GM12878 (cell line): ENCODE data around the gene MYL11. TPM values are rescaled to one million over a fixed set of nuclear protein-coding genes. Genes with fewer than 3 reads are reported as not detected.

Experiments
- ATAC-seq: fragments of 200-7000 bp; cut with Tn5 transposase; 3 replicates; pipeline ENCODE4 v1.9.1; 2020; ENCODE audit warnings: mild to moderate bottlenecking, moderate library complexity
- BruUV-seq: library from RNA; stranded (reverse); fragments of 400-500 nt; replicated peaks from 2 replicates; lab custom pipeline; 2021; lab: Mats Ljungman, UMichigan
- CTCF ChIA-PET: fragments of 300-600 bp; sonication (Branson Sonifier 250); formaldehyde crosslinking; extraction: SDS; loops from one replicate; lab custom pipeline; 2021; ENCODE audit warnings: inconsistent platforms; lab: Yijun Ruan, JAX
- POLR2A ChIA-PET: fragments of 350-600 bp; formaldehyde crosslinking; extraction: SDS; loops from one replicate; lab custom pipeline; 2021; ENCODE audit warnings: inconsistent platforms; lab: Charles Lee
- RAD21 ChIA-PET: fragments of 300-600 bp; sonication (Branson Sonifier 250); formaldehyde crosslinking; loops from one replicate; lab custom pipeline; 2023; ENCODE audit warnings: antibody characterized with exemption; ENCODE audit not compliant: unreplicated experiment; lab: Charles Lee
- SMC1A ChIA-PET: fragments of 300-600 bp; sonication (Branson Sonifier 250); formaldehyde crosslinking; loops from one replicate; lab custom pipeline; 2023; ENCODE audit not compliant: unreplicated experiment, uncharacterized antibody; lab: Charles Lee
- DNase-seq: peaks from one replicate; pipeline ENCODE4 v3.0.0-alpha.2; 2011; ENCODE audit warnings: low read depth, low spot score
- FAIRE-seq: peaks from 3 replicates; lab custom pipeline; 2011; peaks lifted over from hg19 to GRCh38; lab: Jason Lieb, UNC
- H2AFZ ChIP-seq: 2 replicates; pipeline ENCODE4 v1.6.0; 2011; ENCODE audit warnings: low read depth, low read length, control low read depth; ENCODE audit not compliant: control insufficient read depth
- H3K27ac ChIP-seq: 2 replicates; pipeline ENCODE4 v1.5.1; 2011; ENCODE audit warnings: control low read depth; ENCODE audit not compliant: control insufficient read depth, insufficient read depth
- H3K27me3 ChIP-seq, 2 experiments: replicated peaks in 1 of 2; 2 replicates each; pipeline versions ENCODE4 v1.6.0 to v1.6.1; 2011; ENCODE audit warnings: low read length in 1 of 2; ENCODE audit not compliant: control insufficient read depth in 2 of 2, insufficient read depth in 2 of 2
- H3K36me3 ChIP-seq, 2 experiments: 2 replicates each; pipeline ENCODE4 v1.5.1; 2011; ENCODE audit warnings: low read length in 1 of 2; ENCODE audit not compliant: control insufficient read depth in 2 of 2, insufficient read depth in 2 of 2
- H3K4me1 ChIP-seq: 2 replicates; pipeline ENCODE4 v1.6.1; 2011; ENCODE audit warnings: mild to moderate bottlenecking, low read length, moderate library complexity, mixed read lengths; ENCODE audit not compliant: control insufficient read depth, insufficient read depth
- H3K4me2 ChIP-seq: 2 replicates; pipeline ENCODE4 v1.6.0; 2011; ENCODE audit warnings: control low read depth; ENCODE audit not compliant: control insufficient read depth, insufficient read depth
- H3K4me3 ChIP-seq: fragments of 200-600 bp; sonication (generic); 2 replicates; pipeline ENCODE4 v1.5.1; 2016
- H3K79me2 ChIP-seq: 2 replicates; pipeline ENCODE4 v1.6.0; 2011; ENCODE audit warnings: low read length; ENCODE audit not compliant: control insufficient read depth, insufficient read depth
- H3K9ac ChIP-seq: 2 replicates; pipeline ENCODE4 v1.8.0; 2011; ENCODE audit warnings: low read length, control low read depth, mixed read lengths; ENCODE audit not compliant: control insufficient read depth, insufficient read depth
- H3K9me3 ChIP-seq: replicated peaks from 3 replicates; pipeline ENCODE4 v1.5.1; 2011; ENCODE audit warnings: mild to moderate bottlenecking, low read length; ENCODE audit not compliant: control insufficient read depth, insufficient read depth
- H4K20me1 ChIP-seq: 2 replicates; pipeline ENCODE4 v1.6.0; 2011; ENCODE audit not compliant: control insufficient read depth, insufficient read depth
- GATAD2B ChIP-seq: fragments of 450-650 bp; conservative IDR thresholded peaks from 2 replicates; pipeline ENCODE4 v1.6.1; 2017; ENCODE audit warnings: low read depth, mild to moderate bottlenecking, moderate library complexity
- LARP7 ChIP-seq: fragments of 450-650 bp; IDR thresholded peaks from 2 replicates; pipeline ENCODE4 v1.6.1; 2017; ENCODE audit warnings: mild to moderate bottlenecking
- SIN3A ChIP-seq: IDR thresholded peaks from 2 replicates; pipeline ENCODE4 v1.6.1; 2012; ENCODE audit warnings: low read depth, low read length, improper control_type of control experiment
- WGBS: methylation state at CpG from one replicate; pipeline ENCODE4 v1.1.6; 2016; ENCODE audit warnings: low lambda C conversion rate; ENCODE audit not compliant: insufficient replicate concordance, insufficient coverage; ENCODE audit errors: missing lambda C conversion rate; 5-methylcytosine and 5-hydroxymethylcytosine counted together
- in situ Hi-C: fragments of 300-500 bp; cut with MboI; formaldehyde crosslinking; loops from 9 replicates; pipeline ENCODE4 v1.14.3; 2018; ENCODE audit warnings: mixed read lengths
- intact Hi-C: fragments of 100-400 bp; cut with micrococcal nuclease; formaldehyde crosslinking; loops from one replicate; pipeline ENCODE4 v1.14.2; 2022; ENCODE audit not compliant: unreplicated experiment
- polyA plus RNA-seq, 11 experiments: library from polyadenylated mRNA; depleted of rRNA in 4 of 11; unstranded in 6 of 11; stranded (reverse) in 5 of 11; fragments of >200 nt; fragmentation: Nextera tagmentation in 4 of 11; fragmentation: Illumina TruSeq in 1 of 11; extraction: Ambion mirVana in 4 of 11; extraction: Trizol in 1 of 11; gene quantifications; 1 replicate in 1 of 11; 2 replicates in 10 of 11; pipeline versions ENCODE4 v1.2.1 to v1.2.3, GENCODE V29; 2011 to 2016; ENCODE audit warnings: inconsistent platforms in 2 of 11, missing spikeins in 2 of 11, low read depth in 1 of 11
- total RNA-seq, 4 experiments: library from RNA; depleted of rRNA in 3 of 4; stranded (reverse); fragments of >200 nt in 3 of 4; fragmentation: Illumina TruSeq in 1 of 4; extraction: Trizol in 1 of 4; gene quantifications; 2 replicates each; pipeline versions ENCODE4 v1.2.1 to v1.2.3, GENCODE V29; 2013 to 2021
- TF ChIP-seq, protein P1 (sequence below): fragments of 450-650 bp; conservative IDR thresholded peaks from 2 replicates; pipeline ENCODE4 v1.6.1; 2017; ENCODE audit warnings: mild to moderate bottlenecking, moderate library complexity
- TF ChIP-seq, protein P2 (sequence below): fragments of 150-350 bp; IDR thresholded peaks from 2 replicates; pipeline ENCODE4 v1.6.1; 2014; ENCODE audit warnings: mild to moderate bottlenecking, low read depth, low read length
- TF ChIP-seq, protein P3 (sequence below): IDR thresholded peaks from 2 replicates; pipeline ENCODE4 v1.6.1; 2012; ENCODE audit warnings: improper control_type of control experiment, low read depth, low read length; ENCODE audit not compliant: insufficient replicate concordance
- TF ChIP-seq, protein P4 (sequence below): IDR thresholded peaks from 2 replicates; pipeline ENCODE4 v1.6.1; 2011; ENCODE audit warnings: borderline replicate concordance, low read depth, mild to moderate bottlenecking, moderate library complexity, mixed read lengths, low read length; ENCODE audit not compliant: insufficient read depth; ENCODE audit errors: extremely low read length

MYL11 gene
- total and polyA plus RNA-seq, 10 of the 15 experiments (the other 5 are each of a cell fraction or from before 2014, with no cell fraction given) = 0.19 to 1.2 (median 0.61) TPM; not detected in 5

DNA sequence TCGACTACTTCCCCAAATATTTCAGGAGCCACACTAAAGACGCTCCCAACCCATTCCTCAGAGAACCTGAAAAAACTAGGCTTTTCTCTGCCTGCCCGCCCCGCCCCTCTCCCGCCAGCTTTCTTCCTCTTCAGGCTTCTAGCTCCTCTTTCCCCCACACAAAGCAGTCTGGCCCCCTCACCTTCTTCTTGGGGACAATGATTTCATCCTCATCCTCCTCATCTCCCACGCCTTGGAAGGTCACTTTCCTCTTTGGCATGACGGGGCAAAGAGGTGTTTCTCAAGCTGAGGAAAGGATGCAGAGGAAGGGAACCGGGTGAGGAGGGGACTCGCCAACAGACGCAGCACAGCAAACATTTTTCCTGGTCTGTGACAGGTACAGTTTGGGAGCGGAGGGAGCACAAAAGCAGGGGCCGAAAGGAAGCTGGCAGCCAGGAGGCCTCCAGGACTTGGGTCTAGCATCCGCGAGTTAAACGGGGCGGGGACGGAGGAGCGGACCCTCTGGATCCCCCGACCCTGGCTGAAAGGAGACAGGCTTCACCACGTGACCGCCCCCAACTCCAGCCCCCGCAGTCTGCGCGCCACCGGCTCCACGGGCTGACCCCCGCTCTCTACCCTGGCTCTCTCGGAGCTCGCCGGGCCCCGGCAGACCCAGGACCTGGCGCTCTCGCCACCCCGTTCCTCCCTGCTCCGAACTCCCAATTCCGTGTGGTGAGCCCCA, 20.0 kb upstream of the MYL11 start:
- peaks cover 3 to 23% of the 10 kb centered on the region in 2 experiments for H3K36me3 ChIP-seq
- CTCF ChIA-PET = interaction anchor here (0.8 to 2.8 kb wide), 8 partner anchors 15 to 263 kb away, joined by 3 to 15 read pairs (median 4); partner anchors contain the start of genes SEPTIN1, TBC1D10B, TBX6 and ZNF771
- peak overlapping the region; percentile 97 for H2AFZ ChIP-seq
- TF ChIP-seq GATAD2B = 0 out of 2 replicates have a peak, but pooled peaks have one; percentile 9
- TF ChIP-seq, protein P1, sequence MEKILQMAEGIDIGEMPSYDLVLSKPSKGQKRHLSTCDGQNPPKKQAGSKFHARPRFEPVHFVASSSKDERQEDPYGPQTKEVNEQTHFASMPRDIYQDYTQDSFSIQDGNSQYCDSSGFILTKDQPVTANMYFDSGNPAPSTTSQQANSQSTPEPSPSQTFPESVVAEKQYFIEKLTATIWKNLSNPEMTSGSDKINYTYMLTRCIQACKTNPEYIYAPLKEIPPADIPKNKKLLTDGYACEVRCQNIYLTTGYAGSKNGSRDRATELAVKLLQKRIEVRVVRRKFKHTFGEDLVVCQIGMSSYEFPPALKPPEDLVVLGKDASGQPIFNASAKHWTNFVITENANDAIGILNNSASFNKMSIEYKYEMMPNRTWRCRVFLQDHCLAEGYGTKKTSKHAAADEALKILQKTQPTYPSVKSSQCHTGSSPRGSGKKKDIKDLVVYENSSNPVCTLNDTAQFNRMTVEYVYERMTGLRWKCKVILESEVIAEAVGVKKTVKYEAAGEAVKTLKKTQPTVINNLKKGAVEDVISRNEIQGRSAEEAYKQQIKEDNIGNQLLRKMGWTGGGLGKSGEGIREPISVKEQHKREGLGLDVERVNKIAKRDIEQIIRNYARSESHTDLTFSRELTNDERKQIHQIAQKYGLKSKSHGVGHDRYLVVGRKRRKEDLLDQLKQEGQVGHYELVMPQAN = 0 out of 2 replicates have a peak, but pooled peaks have one; percentile 36
- TF ChIP-seq LARP7 = 0 out of 2 replicates have a peak, but pooled peaks have one; percentile 61
- TF ChIP-seq, protein P2, sequence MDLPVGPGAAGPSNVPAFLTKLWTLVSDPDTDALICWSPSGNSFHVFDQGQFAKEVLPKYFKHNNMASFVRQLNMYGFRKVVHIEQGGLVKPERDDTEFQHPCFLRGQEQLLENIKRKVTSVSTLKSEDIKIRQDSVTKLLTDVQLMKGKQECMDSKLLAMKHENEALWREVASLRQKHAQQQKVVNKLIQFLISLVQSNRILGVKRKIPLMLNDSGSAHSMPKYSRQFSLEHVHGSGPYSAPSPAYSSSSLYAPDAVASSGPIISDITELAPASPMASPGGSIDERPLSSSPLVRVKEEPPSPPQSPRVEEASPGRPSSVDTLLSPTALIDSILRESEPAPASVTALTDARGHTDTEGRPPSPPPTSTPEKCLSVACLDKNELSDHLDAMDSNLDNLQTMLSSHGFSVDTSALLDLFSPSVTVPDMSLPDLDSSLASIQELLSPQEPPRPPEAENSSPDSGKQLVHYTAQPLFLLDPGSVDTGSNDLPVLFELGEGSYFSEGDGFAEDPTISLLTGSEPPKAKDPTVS = no peak
- TF ChIP-seq SIN3A = 0 out of 2 replicates have a peak, but pooled peaks have one; percentile 8
- TF ChIP-seq, protein P3, sequence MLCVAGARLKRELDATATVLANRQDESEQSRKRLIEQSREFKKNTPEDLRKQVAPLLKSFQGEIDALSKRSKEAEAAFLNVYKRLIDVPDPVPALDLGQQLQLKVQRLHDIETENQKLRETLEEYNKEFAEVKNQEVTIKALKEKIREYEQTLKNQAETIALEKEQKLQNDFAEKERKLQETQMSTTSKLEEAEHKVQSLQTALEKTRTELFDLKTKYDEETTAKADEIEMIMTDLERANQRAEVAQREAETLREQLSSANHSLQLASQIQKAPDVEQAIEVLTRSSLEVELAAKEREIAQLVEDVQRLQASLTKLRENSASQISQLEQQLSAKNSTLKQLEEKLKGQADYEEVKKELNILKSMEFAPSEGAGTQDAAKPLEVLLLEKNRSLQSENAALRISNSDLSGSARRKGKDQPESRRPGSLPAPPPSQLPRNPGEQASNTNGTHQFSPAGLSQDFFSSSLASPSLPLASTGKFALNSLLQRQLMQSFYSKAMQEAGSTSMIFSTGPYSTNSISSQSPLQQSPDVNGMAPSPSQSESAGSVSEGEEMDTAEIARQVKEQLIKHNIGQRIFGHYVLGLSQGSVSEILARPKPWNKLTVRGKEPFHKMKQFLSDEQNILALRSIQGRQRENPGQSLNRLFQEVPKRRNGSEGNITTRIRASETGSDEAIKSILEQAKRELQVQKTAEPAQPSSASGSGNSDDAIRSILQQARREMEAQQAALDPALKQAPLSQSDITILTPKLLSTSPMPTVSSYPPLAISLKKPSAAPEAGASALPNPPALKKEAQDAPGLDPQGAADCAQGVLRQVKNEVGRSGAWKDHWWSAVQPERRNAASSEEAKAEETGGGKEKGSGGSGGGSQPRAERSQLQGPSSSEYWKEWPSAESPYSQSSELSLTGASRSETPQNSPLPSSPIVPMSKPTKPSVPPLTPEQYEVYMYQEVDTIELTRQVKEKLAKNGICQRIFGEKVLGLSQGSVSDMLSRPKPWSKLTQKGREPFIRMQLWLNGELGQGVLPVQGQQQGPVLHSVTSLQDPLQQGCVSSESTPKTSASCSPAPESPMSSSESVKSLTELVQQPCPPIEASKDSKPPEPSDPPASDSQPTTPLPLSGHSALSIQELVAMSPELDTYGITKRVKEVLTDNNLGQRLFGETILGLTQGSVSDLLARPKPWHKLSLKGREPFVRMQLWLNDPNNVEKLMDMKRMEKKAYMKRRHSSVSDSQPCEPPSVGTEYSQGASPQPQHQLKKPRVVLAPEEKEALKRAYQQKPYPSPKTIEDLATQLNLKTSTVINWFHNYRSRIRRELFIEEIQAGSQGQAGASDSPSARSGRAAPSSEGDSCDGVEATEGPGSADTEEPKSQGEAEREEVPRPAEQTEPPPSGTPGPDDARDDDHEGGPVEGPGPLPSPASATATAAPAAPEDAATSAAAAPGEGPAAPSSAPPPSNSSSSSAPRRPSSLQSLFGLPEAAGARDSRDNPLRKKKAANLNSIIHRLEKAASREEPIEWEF = no peak
- TF ChIP-seq, protein P4, sequence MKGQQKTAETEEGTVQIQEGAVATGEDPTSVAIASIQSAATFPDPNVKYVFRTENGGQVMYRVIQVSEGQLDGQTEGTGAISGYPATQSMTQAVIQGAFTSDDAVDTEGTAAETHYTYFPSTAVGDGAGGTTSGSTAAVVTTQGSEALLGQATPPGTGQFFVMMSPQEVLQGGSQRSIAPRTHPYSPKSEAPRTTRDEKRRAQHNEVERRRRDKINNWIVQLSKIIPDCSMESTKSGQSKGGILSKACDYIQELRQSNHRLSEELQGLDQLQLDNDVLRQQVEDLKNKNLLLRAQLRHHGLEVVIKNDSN = peak; percentile 74
- ATAC-seq = peak; percentile 45
- TSS peak; percentile 65 for BruUV-seq
- no peak for DNase-seq
- RAD21 ChIA-PET = interaction anchor here (0.6 to 4.3 kb wide), 7 partner anchors 11 to 743 kb away, joined by 3 to 33 read pairs (median 3); partner anchors contain the start of gene TBC1D10B
- no peaks in the 10 kb centered on the region for H3K27me3 ChIP-seq
- H3K9ac ChIP-seq = peak overlapping the region; percentile 88
- in situ Hi-C loops = no loop called here
- POLR2A ChIA-PET = interaction anchor here (0.6 to 3.8 kb wide), 10 partner anchors 10 to 226 kb away, joined by 3 to 21 read pairs (median 4); partner anchors contain the start of genes CORO1A, SEPTIN1 and TBC1D10B
- H3K4me2 ChIP-seq = peak overlapping the region; percentile 99
- peaks cover 18% of the 10 kb centered on the region for H3K79me2 ChIP-seq
- H3K4me1 ChIP-seq = peaks cover 34% of the 10 kb centered on the region
- SMC1A ChIA-PET = interaction anchor here (0.8 to 2.0 kb wide), 6 partner anchors 10 to 262 kb away, joined by 3 to 5 read pairs (median 4); partner anchors contain the start of gene TBC1D10B
- peak overlapping the region; percentile 93 for H3K27ac ChIP-seq
- H3K9me3 ChIP-seq = no peaks in the 10 kb centered on the region
- H4K20me1 ChIP-seq = peaks cover 8% of the 10 kb centered on the region
- intact Hi-C loops = loop anchor here (2.0 to 10.0 kb wide), 2 partner anchors 16 to 260 kb away; partner anchors contain the start of genes TBC1D10B, TBX6 and YPEL3
- under 1% methylated on average over 26 of the region's 36 CpGs for WGBS
- no peak for FAIRE-seq
- peak overlapping the region; percentile 94 for H3K4me3 ChIP-seq
